Right lobe of liver (tissue), 4 donors: ENCODE results near the gene MBNL2.

Experiments
- POLR2A ChIP-seq: fragments of 450-650 bp; IDR thresholded peaks from one replicate; pipeline ENCODE4 v1.6.1; 2017; ENCODE audit warnings: antibody characterized with exemption, mild to moderate bottlenecking
- TF ChIP-seq, protein P1 (sequence below), 4 donors: fragments of 200-600 bp in 3 of 4; fragments of 450-650 bp in 1 of 4; IDR thresholded peaks; one replicate each; pipeline versions ENCODE4 v1.5.1 to v1.8.0; 2016 to 2022; ENCODE audit warnings: antibody characterized with exemption in 4 of 4, mild to moderate bottlenecking in 2 of 4
- donor health status: DM: no; HTN: no; CAD: no.
- donor health status: DM: no; HTN: no; CAD: no.
- donor health status: DM: no; HTN: yes; CAD: no.

GRCh38 chr13:97307118-97307881, 85.2 kb downstream of the MBNL2 start:
- no peak for TF ChIP-seq POLR2A
- TF ChIP-seq, protein P1, sequence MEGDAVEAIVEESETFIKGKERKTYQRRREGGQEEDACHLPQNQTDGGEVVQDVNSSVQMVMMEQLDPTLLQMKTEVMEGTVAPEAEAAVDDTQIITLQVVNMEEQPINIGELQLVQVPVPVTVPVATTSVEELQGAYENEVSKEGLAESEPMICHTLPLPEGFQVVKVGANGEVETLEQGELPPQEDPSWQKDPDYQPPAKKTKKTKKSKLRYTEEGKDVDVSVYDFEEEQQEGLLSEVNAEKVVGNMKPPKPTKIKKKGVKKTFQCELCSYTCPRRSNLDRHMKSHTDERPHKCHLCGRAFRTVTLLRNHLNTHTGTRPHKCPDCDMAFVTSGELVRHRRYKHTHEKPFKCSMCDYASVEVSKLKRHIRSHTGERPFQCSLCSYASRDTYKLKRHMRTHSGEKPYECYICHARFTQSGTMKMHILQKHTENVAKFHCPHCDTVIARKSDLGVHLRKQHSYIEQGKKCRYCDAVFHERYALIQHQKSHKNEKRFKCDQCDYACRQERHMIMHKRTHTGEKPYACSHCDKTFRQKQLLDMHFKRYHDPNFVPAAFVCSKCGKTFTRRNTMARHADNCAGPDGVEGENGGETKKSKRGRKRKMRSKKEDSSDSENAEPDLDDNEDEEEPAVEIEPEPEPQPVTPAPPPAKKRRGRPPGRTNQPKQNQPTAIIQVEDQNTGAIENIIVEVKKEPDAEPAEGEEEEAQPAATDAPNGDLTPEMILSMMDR (IDR thresholded peaks at IDR 0.05) = no peak
